Peyer's patch (tissue), 4 donors: ENCODE data around the gene TTC28.

Experiments
- CTCF ChIP-seq, 6 experiments: fragments of 450-650 bp in 4 of 6; fragments of 200-600 bp in 2 of 6; sonication (generic) in 1 of 6; IDR thresholded peaks; one replicate each; pipeline ENCODE4 v1.5.1; 2017 to 2019; ENCODE audit warnings: antibody characterized with exemption in 6 of 6, mild to moderate bottlenecking in 3 of 6, moderate library complexity in 1 of 6
- POLR2A ChIP-seq, 2 donors: fragments of 450-650 bp; IDR thresholded peaks; one replicate each; pipeline ENCODE4 v1.5.1; 2017; ENCODE audit warnings: antibody characterized with exemption in 2 of 2, mild to moderate bottlenecking in 2 of 2, moderate library complexity in 2 of 2

- no peak for TF ChIP-seq CTCF (IDR thresholded peaks at IDR 0.05)
- no peak for TF ChIP-seq POLR2A (IDR thresholded peaks at IDR 0.05)
Observed at GRCh38 chr22:28207281-28208030, 472.2 kb downstream of the TTC28 start.
